Measurements from ENCODE around the gene SLC35F3.

GRCh38 chr1:234357831-234358230 lies 453.4 kb downstream of the SLC35F3 start:
- TF ChIP-seq POLR2A (IDR thresholded peaks at IDR 0.05; ENCODE audit: low read depth, low read length) (no peak), SPI1 (IDR thresholded peaks at IDR 0.05; ENCODE audit: low read depth, low read length) (no peak), TAF1 (IDR thresholded peaks at IDR 0.05; ENCODE audit: low read depth, low read length) (no peak), POU2F2 (IDR thresholded peaks at IDR 0.05; ENCODE audit: low read depth, low read length) (no peak), POLR2AphosphoS5 (IDR thresholded peaks at IDR 0.05; ENCODE audit: low read depth, low read length) (no peak)

Measured in GM12891 (cell line).